Colonic mucosa (tissue), 4 donors: Measurements from ENCODE around the gene LHPP. TPM values are rescaled to one million over a fixed set of nuclear protein-coding genes. Genes with fewer than 3 reads are reported as not detected.
A peak's percentile ranks its signal among the peaks of the same experiment; 100 is the strongest.

Source experiments
- DNase-seq: peaks from one replicate; pipeline ENCODE4 v3.0.0-alpha.2; 2020
- H3K27ac ChIP-seq: fragments of 200-600 bp; one replicate; pipeline ENCODE4 v1.8.0; 2021
- H3K27me3 ChIP-seq: fragments of 200-600 bp; one replicate; pipeline ENCODE4 v1.8.0; 2021
- H3K36me3 ChIP-seq: fragments of 200-600 bp; one replicate; pipeline ENCODE4 v1.8.0; 2021
- H3K4me1 ChIP-seq: fragments of 200-600 bp; one replicate; pipeline ENCODE4 v1.8.0; 2021; ENCODE audit warnings: mild to moderate bottlenecking
- H3K4me3 ChIP-seq: fragments of 200-600 bp; one replicate; pipeline ENCODE4 v1.8.0; 2021
- H3K9ac ChIP-seq, 2 donors: one replicate each; pipeline ENCODE4 v1.7.0; 2013; ENCODE audit warnings: control low read depth in 2 of 2, low read depth in 2 of 2, low read length in 2 of 2
- H3K9me3 ChIP-seq: fragments of 200-600 bp; one replicate; pipeline ENCODE4 v1.8.0; 2021
- intact Hi-C: fragments of 100-400 bp; cut with DNase I; formaldehyde crosslinking; loops from one replicate; pipeline ENCODE4 v1.14.1; 2022
- total RNA-seq, 2 donors: library from RNA; stranded (reverse); fragmentation: NEBNext Ultra II Directional in 1 of 2; extraction: Animal tissue kit (Norgen Biotek cat#: 25700) in 1 of 2; gene quantifications; one replicate each; pipeline ENCODE4 v1.2.1, GENCODE V29; 2021
- TF ChIP-seq, protein P1 (sequence below): fragments of 200-600 bp; IDR thresholded peaks from one replicate; pipeline ENCODE4 v1.8.0; 2022; ENCODE audit warnings: antibody characterized with exemption, mild to moderate bottlenecking
- donor health status: healthy.
- donor health status: DM: no; HTN: no; CAD: no.
- donor health status: DM: no; HTN: no; CAD: no.

Gene LHPP
- total RNA-seq, 2 donors from 2014 or later: 12.8 to 24.6 TPM

DNA sequence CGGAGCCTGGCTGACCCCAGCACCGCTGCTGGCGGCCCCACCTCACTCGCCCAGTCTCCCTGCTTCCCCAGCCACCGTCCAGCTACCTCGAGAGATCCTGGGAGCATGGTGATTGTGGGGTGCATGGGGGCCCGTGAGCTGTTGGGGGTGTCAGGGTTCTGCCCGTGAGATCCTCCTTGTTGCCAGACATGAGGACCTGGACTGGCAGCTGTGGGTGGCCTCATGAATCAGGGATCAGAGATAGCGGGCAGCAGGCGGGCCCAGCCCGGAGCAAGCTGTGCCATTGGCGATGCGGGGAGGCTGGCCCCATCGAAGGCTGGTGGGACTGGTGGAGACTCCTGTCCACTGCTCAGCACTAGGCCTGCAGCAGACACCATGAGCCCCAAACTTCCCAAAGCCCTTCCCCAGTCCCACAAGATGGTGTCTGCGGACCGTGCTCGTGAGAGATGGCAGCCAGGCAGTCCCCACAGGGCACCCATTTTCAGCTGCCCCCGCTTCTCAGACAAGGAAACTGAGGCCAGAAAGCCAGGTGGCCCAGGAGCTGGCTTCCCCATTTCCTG is 75.6 kb downstream of the LHPP start:
- Histone ChIP-seq H3K9ac (no peak overlapping the region), H3K36me3 (no peaks in the 10 kb centered on the region), H3K9me3 (no peaks in the 10 kb centered on the region), H3K4me3 (no peak overlapping the region), H3K27ac (no peak overlapping the region), H3K27me3 (no peaks in the 10 kb centered on the region), H3K4me1 (no peaks in the 10 kb centered on the region)
- DNase-seq: no peak
- intact Hi-C loops: no loop called here
- TF ChIP-seq, protein P1, sequence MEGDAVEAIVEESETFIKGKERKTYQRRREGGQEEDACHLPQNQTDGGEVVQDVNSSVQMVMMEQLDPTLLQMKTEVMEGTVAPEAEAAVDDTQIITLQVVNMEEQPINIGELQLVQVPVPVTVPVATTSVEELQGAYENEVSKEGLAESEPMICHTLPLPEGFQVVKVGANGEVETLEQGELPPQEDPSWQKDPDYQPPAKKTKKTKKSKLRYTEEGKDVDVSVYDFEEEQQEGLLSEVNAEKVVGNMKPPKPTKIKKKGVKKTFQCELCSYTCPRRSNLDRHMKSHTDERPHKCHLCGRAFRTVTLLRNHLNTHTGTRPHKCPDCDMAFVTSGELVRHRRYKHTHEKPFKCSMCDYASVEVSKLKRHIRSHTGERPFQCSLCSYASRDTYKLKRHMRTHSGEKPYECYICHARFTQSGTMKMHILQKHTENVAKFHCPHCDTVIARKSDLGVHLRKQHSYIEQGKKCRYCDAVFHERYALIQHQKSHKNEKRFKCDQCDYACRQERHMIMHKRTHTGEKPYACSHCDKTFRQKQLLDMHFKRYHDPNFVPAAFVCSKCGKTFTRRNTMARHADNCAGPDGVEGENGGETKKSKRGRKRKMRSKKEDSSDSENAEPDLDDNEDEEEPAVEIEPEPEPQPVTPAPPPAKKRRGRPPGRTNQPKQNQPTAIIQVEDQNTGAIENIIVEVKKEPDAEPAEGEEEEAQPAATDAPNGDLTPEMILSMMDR: no peak

DNA sequence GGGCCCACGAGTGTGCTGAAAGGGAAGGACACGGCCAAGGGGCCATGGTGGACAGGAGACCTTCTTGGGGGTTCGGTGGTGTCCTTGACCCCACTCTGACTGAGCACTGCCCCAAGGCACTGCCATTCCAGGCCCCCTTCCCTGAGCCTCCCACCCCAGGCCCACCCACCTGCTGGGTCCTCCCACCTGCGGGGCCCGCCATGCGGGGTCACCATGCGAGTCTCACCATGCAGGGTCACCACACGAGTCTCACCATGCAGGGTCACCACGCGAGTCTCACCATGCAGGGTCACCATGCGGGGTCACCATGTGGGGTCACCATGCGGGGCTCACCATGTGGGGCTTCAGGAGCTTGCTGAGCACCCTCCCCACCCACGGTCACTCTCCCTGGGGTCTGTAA is 76.3 kb downstream of the LHPP start:
- intact Hi-C loops: no loop called here

DNA sequence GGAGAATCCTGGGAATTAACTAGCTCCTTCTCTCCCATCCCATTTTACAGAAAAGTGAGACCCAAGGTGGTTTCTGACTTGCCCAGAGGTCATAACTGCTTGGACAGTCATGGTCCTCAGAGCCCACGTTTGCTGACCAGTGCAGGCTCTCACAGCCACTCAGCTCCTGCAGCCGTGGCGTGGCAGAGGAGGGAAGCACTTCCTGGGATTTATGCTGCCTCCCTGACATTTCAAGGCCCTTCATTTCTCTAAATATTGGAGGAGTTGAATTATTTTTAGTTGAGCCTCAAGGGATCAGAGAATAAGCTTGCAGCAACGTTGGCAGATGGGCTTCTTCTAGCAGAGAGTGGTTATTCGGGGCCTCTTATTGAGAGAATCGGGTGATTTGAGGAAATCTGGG is 77.1 kb downstream of the LHPP start:
- Histone ChIP-seq H3K4me3 (no peak overlapping the region), H3K9ac (no peak overlapping the region), H3K36me3 (no peaks in the 10 kb centered on the region), H3K9me3 (no peaks in the 10 kb centered on the region), H3K27me3 (no peaks in the 10 kb centered on the region), H3K4me1 (no peaks in the 10 kb centered on the region), H3K27ac (no peak overlapping the region)
- intact Hi-C loops: no loop called here
- TF ChIP-seq, protein P1: no peak
- DNase-seq: no peak

More for the DNA sequence above, 76.3 kb downstream of the LHPP start:
- Histone ChIP-seq H3K36me3 (no peaks in the 10 kb centered on the region), H3K9me3 (no peaks in the 10 kb centered on the region), H3K9ac (no peak overlapping the region), H3K27me3 (no peaks in the 10 kb centered on the region), H3K4me3 (no peak overlapping the region), H3K4me1 (no peaks in the 10 kb centered on the region), H3K27ac (no peak overlapping the region)
- no peak for DNase-seq
- TF ChIP-seq, protein P1: no peak

DNA sequence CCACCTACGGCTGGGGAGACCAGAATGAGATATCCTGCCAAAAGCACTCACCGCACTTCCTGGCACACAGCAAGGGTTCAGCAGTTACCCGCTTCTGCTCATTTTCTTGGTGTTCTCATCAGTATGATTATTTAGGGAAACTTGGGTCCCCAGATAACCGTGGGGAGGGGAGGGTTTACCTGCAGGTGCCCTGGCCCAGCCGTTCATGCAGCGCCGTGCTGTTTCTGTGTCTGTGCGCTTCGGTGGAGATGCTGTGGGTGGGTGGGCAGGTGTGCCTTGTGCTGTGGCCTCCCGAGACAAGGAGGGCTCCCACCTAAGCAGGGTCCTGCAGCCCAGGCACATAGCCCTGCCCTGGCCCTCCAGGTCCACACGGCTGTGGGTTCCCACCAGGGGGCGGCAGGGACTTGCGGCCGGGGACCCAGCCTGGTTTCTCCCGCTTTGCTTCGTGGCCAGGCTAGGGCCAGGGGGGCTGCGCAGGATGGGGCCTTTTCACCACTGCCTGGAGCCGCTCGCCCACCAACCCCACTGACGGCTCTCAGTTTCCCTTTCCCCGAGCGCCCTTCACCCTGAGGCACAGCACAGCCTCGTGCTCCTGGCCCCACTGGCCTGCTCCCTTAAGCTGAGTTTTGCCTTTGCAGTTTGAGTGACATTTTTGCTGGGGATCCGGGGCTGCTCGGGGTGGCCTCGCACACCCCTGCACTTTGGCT is 78.5 kb downstream of the LHPP start:
- H3K9me3 ChIP-seq: no peaks in the 10 kb centered on the region
- no peak overlapping the region for H3K9ac ChIP-seq
- peak; percentile 58 for DNase-seq
- no peak overlapping the region for H3K27ac ChIP-seq
- H3K4me3 ChIP-seq: no peak overlapping the region
- TF ChIP-seq, protein P1: peak; percentile 59
- intact Hi-C loops: no loop called here
- H3K4me1 ChIP-seq: no peaks in the 10 kb centered on the region
- no peaks in the 10 kb centered on the region for H3K27me3 ChIP-seq
- H3K36me3 ChIP-seq: no peaks in the 10 kb centered on the region

DNA sequence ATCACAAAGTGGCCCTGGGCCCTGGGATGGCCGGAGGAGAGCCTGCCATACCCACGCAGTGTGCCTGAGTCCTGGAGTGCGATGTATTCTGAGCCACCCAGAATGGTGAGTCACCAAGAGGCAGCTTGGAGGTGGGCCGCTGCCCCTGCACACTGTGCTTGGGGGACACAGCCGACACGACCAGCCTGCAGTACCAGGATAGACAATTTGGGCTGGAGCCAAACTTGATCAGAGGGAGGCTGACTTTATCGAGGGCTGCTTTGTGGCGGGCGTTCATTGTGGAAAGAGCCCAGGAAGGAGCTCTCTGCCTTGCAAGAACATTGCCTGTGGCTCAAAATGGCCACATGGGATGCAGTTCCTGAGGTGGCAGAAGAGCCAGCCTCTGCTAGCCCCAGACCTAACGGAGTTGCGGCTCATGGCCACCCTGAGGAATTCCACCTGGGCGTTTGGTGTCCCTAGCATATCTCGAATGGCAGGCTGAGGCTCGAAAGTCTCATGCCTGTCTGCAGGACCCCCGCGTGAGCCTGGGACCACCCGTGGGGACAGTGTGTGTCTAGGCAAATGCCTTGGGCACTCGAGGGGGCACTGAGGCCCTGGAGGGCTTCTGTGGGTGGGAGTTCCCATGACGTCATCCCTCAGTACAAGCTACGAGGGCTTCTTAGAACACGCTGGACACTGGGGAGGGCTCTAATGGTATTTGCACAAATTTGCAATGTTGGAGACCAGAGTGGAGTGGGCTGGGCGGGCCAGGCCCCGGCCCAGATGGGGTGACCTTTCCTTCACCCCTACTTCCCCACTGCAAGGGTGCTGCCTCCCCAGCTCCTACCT is 79.7 kb downstream of the LHPP start:
- H3K4me1 ChIP-seq: no peaks in the 10 kb centered on the region
- no peaks in the 10 kb centered on the region for H3K9me3 ChIP-seq
- H3K4me3 ChIP-seq: no peak overlapping the region
- H3K27me3 ChIP-seq: no peaks in the 10 kb centered on the region
- TF ChIP-seq, protein P1: no peak
- no peak for DNase-seq
- no peak overlapping the region for H3K9ac ChIP-seq
- H3K36me3 ChIP-seq: no peaks in the 10 kb centered on the region
- no peak overlapping the region for H3K27ac ChIP-seq
- intact Hi-C loops: no loop called here
